Stomach (tissue), 4 donors: ENCODE results near the gene AK4.

Experiments
- EP300 ChIP-seq: sonication (generic); formaldehyde crosslinking; IDR thresholded peaks from one replicate; pipeline ENCODE4 v1.6.1; 2017; ENCODE audit warnings: antibody characterized with exemption
- POLR2A ChIP-seq, 4 donors: fragments of 450-650 bp; IDR thresholded peaks; one replicate each; pipeline ENCODE4 v1.6.1; 2016; ENCODE audit warnings: antibody characterized with exemption in 4 of 4, control low read depth in 2 of 4, mild to moderate bottlenecking in 1 of 4, moderate library complexity in 1 of 4
- POLR2AphosphoS5 ChIP-seq, 3 donors: sonication (generic); formaldehyde crosslinking; IDR thresholded peaks; one replicate each; pipeline ENCODE4 v1.6.1; 2016; ENCODE audit warnings: antibody characterized with exemption in 3 of 3
- TF ChIP-seq, protein P1 (sequence below), 7 experiments: fragments of 450-650 bp in 4 of 7; fragments of 200-600 bp in 3 of 7; sonication (generic) in 3 of 7; IDR thresholded peaks; one replicate each; pipeline ENCODE4 v1.5.1; 2016 to 2019; ENCODE audit warnings: antibody characterized with exemption in 7 of 7, control low read depth in 2 of 7, mild to moderate bottlenecking in 1 of 7

GRCh38 chr1:65196926-65197325, 48.9 kb downstream of the AK4 start:
- TF ChIP-seq, protein P1, sequence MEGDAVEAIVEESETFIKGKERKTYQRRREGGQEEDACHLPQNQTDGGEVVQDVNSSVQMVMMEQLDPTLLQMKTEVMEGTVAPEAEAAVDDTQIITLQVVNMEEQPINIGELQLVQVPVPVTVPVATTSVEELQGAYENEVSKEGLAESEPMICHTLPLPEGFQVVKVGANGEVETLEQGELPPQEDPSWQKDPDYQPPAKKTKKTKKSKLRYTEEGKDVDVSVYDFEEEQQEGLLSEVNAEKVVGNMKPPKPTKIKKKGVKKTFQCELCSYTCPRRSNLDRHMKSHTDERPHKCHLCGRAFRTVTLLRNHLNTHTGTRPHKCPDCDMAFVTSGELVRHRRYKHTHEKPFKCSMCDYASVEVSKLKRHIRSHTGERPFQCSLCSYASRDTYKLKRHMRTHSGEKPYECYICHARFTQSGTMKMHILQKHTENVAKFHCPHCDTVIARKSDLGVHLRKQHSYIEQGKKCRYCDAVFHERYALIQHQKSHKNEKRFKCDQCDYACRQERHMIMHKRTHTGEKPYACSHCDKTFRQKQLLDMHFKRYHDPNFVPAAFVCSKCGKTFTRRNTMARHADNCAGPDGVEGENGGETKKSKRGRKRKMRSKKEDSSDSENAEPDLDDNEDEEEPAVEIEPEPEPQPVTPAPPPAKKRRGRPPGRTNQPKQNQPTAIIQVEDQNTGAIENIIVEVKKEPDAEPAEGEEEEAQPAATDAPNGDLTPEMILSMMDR (IDR thresholded peaks at IDR 0.05): no peak
- no peak for TF ChIP-seq POLR2A (IDR thresholded peaks at IDR 0.05)
- TF ChIP-seq POLR2AphosphoS5 (IDR thresholded peaks at IDR 0.05): no peak
- TF ChIP-seq EP300: no peak
